Measurements from ENCODE around the gene MBD4.

MBD4 gene

GRCh38 chr3:129462361-129462968 lies 22.7 kb upstream of the MBD4 start:
- no peak for DNase-seq

GRCh38 chr3:129461461-129462146 lies 21.9 kb upstream of the MBD4 start:
- no peak for DNase-seq

GRCh38 chr3:129461022-129461421 lies 21.3 kb upstream of the MBD4 start:
- no peak for DNase-seq

GRCh38 chr3:129460572-129460971 lies 20.8 kb upstream of the MBD4 start:
- DNase-seq = no peak

- no peak for DNase-seq
These were observed 20.4 kb upstream of the MBD4 start for GRCh38 chr3:129460155-129460554.

- DNase-seq = no peak
These were observed 14.0 kb upstream of the MBD4 start for GRCh38 chr3:129453732-129454131.

- DNase-seq = no peak
These were observed 9.7 kb upstream of the MBD4 start for GRCh38 chr3:129449279-129450115.

- no peak for DNase-seq
These were observed 8.6 kb upstream of the MBD4 start for GRCh38 chr3:129448186-129448895.

- DNase-seq = no peak
These were observed 7.2 kb upstream of the MBD4 start for GRCh38 chr3:129446926-129447325.

- no peak for DNase-seq
These were observed 5.7 kb upstream of the MBD4 start for GRCh38 chr3:129445471-129445870.

GRCh38 chr3:129442947-129443346 lies 3.2 kb upstream of the MBD4 start:
- DNase-seq = no peak

- DNase-seq = no peak
These were observed 2.7 kb upstream of the MBD4 start for GRCh38 chr3:129442486-129442885.

GRCh38 chr3:129441782-129442181 lies 2.0 kb upstream of the MBD4 start:
- DNase-seq = no peak

GRCh38 chr3:129441215-129441614 lies 1.5 kb upstream of the MBD4 start:
- DNase-seq = no peak

GRCh38 chr3:129440618-129441190 lies 956 bp upstream of the MBD4 start:
- no peak for DNase-seq

- peak; percentile 39 for DNase-seq
These were observed 427 bp downstream of the MBD4 start for GRCh38 chr3:129439226-129439816.

GRCh38 chr3:129435367-129435766 lies 4.4 kb downstream of the MBD4 start:
- no peak for DNase-seq

GRCh38 chr3:129434140-129434539 lies 5.6 kb downstream of the MBD4 start:
- DNase-seq = no peak

- no peak for DNase-seq
These were observed 6.2 kb downstream of the MBD4 start for GRCh38 chr3:129433565-129433964.

GRCh38 chr3:129432671-129433070 lies 7.1 kb downstream of the MBD4 start:
- no peak for DNase-seq

GRCh38 chr3:129432036-129432435 lies 7.7 kb downstream of the MBD4 start:
- DNase-seq = no peak

- no peak for DNase-seq
These were observed 10.1 kb downstream of the MBD4 start for GRCh38 chr3:129429602-129430001.

GRCh38 chr3:129429080-129429451 lies 10.7 kb downstream of the MBD4 start:
- no peak for DNase-seq

Measured in effector CD8-positive, alpha-beta T cell (primary cell).